H1 (cell line): Measurements from ENCODE around the gene BNC1. TPM values are rescaled to one million over a fixed set of nuclear protein-coding genes. Genes with fewer than 3 reads are reported as not detected.

Experiments used
- CREB1 ChIP-seq: IDR thresholded peaks from 2 replicates; pipeline ENCODE4 v1.6.1; 2012; ENCODE audit warnings: inconsistent platforms
- FOSL1 ChIP-seq: IDR thresholded peaks from 2 replicates; pipeline ENCODE4 v1.6.1; 2011; ENCODE audit warnings: mild to moderate bottlenecking, low read depth, low read length, moderate library complexity; ENCODE audit not compliant: insufficient read depth
- polyA plus RNA-seq, 7 experiments: library from polyadenylated mRNA; depleted of rRNA in 3 of 7; stranded (reverse) in 5 of 7; unstranded in 2 of 7; fragments of >200 nt in 5 of 7; fragments of 200-250 nt in 2 of 7; gene quantifications; 1 replicate in 5 of 7; 2 replicates in 1 of 7; 4 replicates in 1 of 7; pipeline versions ENCODE4 v1.2.1 to v1.2.3, GENCODE V29; 2011 to 2013; ENCODE audit warnings: missing spikeins in 2 of 7, mixed read lengths in 2 of 7
- total RNA-seq: library from RNA; stranded (reverse); fragmentation: NEBNext Ultra II Directional; extraction: Animal tissue kit (Norgen Biotek cat#: 25700); gene quantifications from 2 replicates; pipeline ENCODE4 v1.2.1, GENCODE V29; 2021
- TF ChIP-seq, protein P1 (sequence below), 3 experiments: IDR thresholded peaks; 1 replicate in 2 of 3; 2 replicates in 1 of 3; pipeline versions ENCODE4 v1.5.1 to v1.6.1; 2011; ENCODE audit warnings: low read length in 3 of 3, mild to moderate bottlenecking in 3 of 3, inconsistent platforms in 2 of 3, low read depth in 1 of 3, moderate library complexity in 1 of 3; ENCODE audit not compliant: insufficient read depth in 1 of 3; ENCODE audit errors: control extremely low read depth in 1 of 3

BNC1 gene
- total and polyA plus RNA-seq, 2 of the 8 experiments (the other 6 are each of a cell fraction or from before 2014, with no cell fraction given) = 0.99 to 2.1 TPM

DNA sequence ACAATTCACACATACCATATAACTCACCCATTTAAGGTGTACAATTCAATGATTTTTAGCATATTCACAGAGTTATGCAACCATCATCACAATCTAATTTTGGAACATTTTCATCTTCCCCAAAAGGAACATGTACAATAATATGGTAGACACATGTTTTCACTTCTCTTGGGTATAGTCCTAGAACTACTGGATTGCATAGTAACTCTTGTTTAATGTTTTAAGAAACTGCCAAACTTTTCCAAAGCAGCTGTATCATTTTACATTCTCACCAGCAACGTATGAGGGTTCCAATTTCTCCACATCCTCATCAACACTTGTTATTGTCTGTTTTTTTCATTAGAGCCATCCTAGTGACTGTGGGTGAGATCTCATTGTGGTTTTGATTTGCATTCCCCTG, 14.3 kb downstream of the BNC1 start (continued):
- TF ChIP-seq, protein P1, sequence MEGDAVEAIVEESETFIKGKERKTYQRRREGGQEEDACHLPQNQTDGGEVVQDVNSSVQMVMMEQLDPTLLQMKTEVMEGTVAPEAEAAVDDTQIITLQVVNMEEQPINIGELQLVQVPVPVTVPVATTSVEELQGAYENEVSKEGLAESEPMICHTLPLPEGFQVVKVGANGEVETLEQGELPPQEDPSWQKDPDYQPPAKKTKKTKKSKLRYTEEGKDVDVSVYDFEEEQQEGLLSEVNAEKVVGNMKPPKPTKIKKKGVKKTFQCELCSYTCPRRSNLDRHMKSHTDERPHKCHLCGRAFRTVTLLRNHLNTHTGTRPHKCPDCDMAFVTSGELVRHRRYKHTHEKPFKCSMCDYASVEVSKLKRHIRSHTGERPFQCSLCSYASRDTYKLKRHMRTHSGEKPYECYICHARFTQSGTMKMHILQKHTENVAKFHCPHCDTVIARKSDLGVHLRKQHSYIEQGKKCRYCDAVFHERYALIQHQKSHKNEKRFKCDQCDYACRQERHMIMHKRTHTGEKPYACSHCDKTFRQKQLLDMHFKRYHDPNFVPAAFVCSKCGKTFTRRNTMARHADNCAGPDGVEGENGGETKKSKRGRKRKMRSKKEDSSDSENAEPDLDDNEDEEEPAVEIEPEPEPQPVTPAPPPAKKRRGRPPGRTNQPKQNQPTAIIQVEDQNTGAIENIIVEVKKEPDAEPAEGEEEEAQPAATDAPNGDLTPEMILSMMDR (IDR thresholded peaks at IDR 0.05; ENCODE audit: control extremely low read depth in 1 of 3, insufficient read depth in 1 of 3, low read depth in 1 of 3, low read length in 3 of 3) = no peak
- TF ChIP-seq FOSL1 (no peak), CREB1 (no peak)
